ENCODE results near the gene SALL1.

SALL1 gene

DNA sequence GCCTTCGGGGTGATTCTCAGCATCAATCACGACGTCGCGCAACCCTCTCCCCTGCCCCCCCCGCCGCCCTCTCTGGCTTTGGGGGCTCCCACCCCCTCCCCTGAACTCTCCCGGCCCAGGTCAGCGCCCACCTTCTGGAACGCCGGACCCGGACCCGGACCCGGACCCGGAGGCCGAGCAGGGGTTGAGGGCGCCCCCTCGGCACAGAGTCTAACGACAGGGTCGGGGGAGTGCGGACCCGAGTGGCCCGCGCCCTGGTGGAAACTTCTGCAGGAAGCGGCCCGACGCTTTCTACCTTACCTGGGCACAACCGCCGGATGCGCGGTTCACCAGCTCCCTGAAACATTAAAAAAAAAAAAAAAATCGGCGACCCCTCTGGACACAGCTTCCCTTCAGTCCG, 16.2 kb downstream of the SALL1 start:
- no peaks in the 10 kb centered on the region for H3K9me3 ChIP-seq (ENCODE audit: insufficient read depth, low read depth, low read length)
- TF ChIP-seq EZH2phosphoT487 (IDR thresholded peaks at IDR 0.05; ENCODE audit: borderline replicate concordance): no peak
- no peak for TF ChIP-seq CTCF (conservative IDR thresholded peaks at IDR 0.05; ENCODE audit: low read length)
- no peaks in the 10 kb centered on the region for H3K79me2 ChIP-seq (ENCODE audit: insufficient read depth, low read length)
- no peak overlapping the region for H3K4me3 ChIP-seq (ENCODE audit: low read length, poor library complexity, severe bottlenecking)
- no peak overlapping the region for H3K9ac ChIP-seq (ENCODE audit: low read depth, low read length, poor library complexity, severe bottlenecking)
- H3F3A ChIP-seq (ENCODE audit: low read depth): no peaks in the 10 kb centered on the region
- H3K4me1 ChIP-seq (ENCODE audit: insufficient read depth, low read length, poor library complexity, severe bottlenecking): no peaks in the 10 kb centered on the region
- H3K4me2 ChIP-seq (ENCODE audit: low read depth, low read length, poor library complexity, severe bottlenecking): no peak overlapping the region
- no peak overlapping the region for H2AFZ ChIP-seq (ENCODE audit: low read length)
- no peaks in the 10 kb centered on the region for H3K36me3 ChIP-seq (ENCODE audit: insufficient read depth, low read length)
- no peaks in the 10 kb centered on the region for H3K27me3 ChIP-seq (ENCODE audit: insufficient read depth, low read length, poor library complexity, severe bottlenecking)
- H4K20me1 ChIP-seq (ENCODE audit: insufficient read depth, low read length, poor library complexity, severe bottlenecking): no peaks in the 10 kb centered on the region
- H3K9me2 ChIP-seq (replicated peaks; ENCODE audit: low read depth, low read length): no peaks in the 10 kb centered on the region

- TF ChIP-seq EZH2phosphoT487 (IDR thresholded peaks at IDR 0.05; ENCODE audit: borderline replicate concordance): no peak
- no peak for TF ChIP-seq CTCF (conservative IDR thresholded peaks at IDR 0.05; ENCODE audit: low read length)
- Histone ChIP-seq H3K9me2 (replicated peaks; ENCODE audit: low read depth, low read length) (no peaks in the 10 kb centered on the region), H2AFZ (ENCODE audit: low read length) (no peak overlapping the region), H3K9ac (ENCODE audit: low read depth, low read length, poor library complexity, severe bottlenecking) (no peak overlapping the region), H3K4me1 (ENCODE audit: insufficient read depth, low read length, poor library complexity, severe bottlenecking) (no peaks in the 10 kb centered on the region), H3K4me3 (ENCODE audit: low read length, poor library complexity, severe bottlenecking) (no peak overlapping the region), H3K36me3 (ENCODE audit: insufficient read depth, low read length) (no peaks in the 10 kb centered on the region), H3K4me2 (ENCODE audit: low read depth, low read length, poor library complexity, severe bottlenecking) (no peak overlapping the region), H3F3A (ENCODE audit: low read depth) (no peaks in the 10 kb centered on the region), H3K79me2 (ENCODE audit: insufficient read depth, low read length) (no peaks in the 10 kb centered on the region), H3K27me3 (ENCODE audit: insufficient read depth, low read length, poor library complexity, severe bottlenecking) (no peaks in the 10 kb centered on the region), H4K20me1 (ENCODE audit: insufficient read depth, low read length, poor library complexity, severe bottlenecking) (no peaks in the 10 kb centered on the region), H3K9me3 (ENCODE audit: insufficient read depth, low read depth, low read length) (no peaks in the 10 kb centered on the region)
Measured at GRCh38 chr16:51134269-51134812, 16.7 kb downstream of the SALL1 start.

DNA sequence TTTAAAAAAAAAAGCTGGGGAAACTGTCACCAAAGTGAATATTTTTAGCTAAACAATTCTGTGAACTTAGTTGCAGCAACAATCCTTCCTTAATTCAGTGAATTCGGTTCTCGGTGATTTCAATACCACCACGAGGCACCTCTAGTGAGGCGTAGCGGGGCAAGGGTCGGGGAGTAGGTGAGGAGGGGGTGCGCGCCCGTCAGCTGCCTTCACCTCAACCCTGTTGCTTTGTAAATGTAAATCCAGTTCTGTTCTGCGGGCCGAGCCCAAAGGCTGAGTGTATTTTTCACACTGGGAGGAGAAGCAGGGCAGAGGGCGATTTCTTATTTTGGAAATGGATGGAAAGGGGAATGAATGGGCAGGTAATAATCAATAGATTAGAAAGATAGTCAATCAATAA, 17.4 kb downstream of the SALL1 start:
- Histone ChIP-seq H3K4me2 (ENCODE audit: low read depth, low read length, poor library complexity, severe bottlenecking) (no peak overlapping the region), H3F3A (ENCODE audit: low read depth) (no peaks in the 10 kb centered on the region), H3K4me3 (ENCODE audit: low read length, poor library complexity, severe bottlenecking) (no peak overlapping the region), H3K9me2 (replicated peaks; ENCODE audit: low read depth, low read length) (no peaks in the 10 kb centered on the region), H3K9me3 (ENCODE audit: insufficient read depth, low read depth, low read length) (no peaks in the 10 kb centered on the region), H4K20me1 (ENCODE audit: insufficient read depth, low read length, poor library complexity, severe bottlenecking) (no peaks in the 10 kb centered on the region), H2AFZ (ENCODE audit: low read length) (no peak overlapping the region), H3K36me3 (ENCODE audit: insufficient read depth, low read length) (no peaks in the 10 kb centered on the region), H3K4me1 (ENCODE audit: insufficient read depth, low read length, poor library complexity, severe bottlenecking) (no peaks in the 10 kb centered on the region), H3K27me3 (ENCODE audit: insufficient read depth, low read length, poor library complexity, severe bottlenecking) (no peaks in the 10 kb centered on the region), H3K9ac (ENCODE audit: low read depth, low read length, poor library complexity, severe bottlenecking) (no peak overlapping the region), H3K79me2 (ENCODE audit: insufficient read depth, low read length) (no peaks in the 10 kb centered on the region)
- TF ChIP-seq CTCF (conservative IDR thresholded peaks at IDR 0.05; ENCODE audit: low read length) (no peak), EZH2phosphoT487 (IDR thresholded peaks at IDR 0.05; ENCODE audit: borderline replicate concordance) (no peak)

Data from Loucy (cell line).